Fibroblast of peridontal ligament (primary cell): ENCODE measurements around the gene SKAP1.

ENCODE experiments used
- DNase-seq: peaks from one replicate; pipeline ENCODE4 v3.0.0-alpha.2; 2010; ENCODE audit errors: extremely low read depth

The SKAP1 gene

GRCh38 chr17:48175692-48176470 lies 254.1 kb downstream of the SKAP1 start:
- DNase-seq, result peak; percentile 90

GRCh38 chr17:48174833-48175523 lies 255.0 kb downstream of the SKAP1 start:
- no peak for DNase-seq

- DNase-seq, result no peak
Observed at GRCh38 chr17:48173191-48173984, 256.6 kb downstream of the SKAP1 start.

DNA sequence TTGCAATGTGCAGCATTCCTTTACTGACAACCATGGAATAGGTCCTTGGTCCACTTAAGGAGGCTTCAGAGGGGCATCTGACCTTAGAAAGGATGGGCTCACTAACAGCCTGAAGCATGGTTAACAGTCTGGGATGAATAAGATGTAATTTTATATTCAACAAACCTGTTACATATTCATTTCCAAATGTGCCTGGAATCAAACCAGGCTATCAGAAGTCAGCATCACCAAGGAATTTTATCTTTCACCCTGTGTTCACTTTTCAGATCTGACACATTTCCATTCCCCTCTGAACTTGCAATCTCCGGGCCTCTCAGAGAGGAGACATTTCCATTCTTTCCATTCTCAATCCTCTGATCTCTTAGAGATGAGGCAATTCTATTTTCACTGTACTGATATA lies 260.1 kb downstream of the SKAP1 start:
- no peak for DNase-seq

DNA sequence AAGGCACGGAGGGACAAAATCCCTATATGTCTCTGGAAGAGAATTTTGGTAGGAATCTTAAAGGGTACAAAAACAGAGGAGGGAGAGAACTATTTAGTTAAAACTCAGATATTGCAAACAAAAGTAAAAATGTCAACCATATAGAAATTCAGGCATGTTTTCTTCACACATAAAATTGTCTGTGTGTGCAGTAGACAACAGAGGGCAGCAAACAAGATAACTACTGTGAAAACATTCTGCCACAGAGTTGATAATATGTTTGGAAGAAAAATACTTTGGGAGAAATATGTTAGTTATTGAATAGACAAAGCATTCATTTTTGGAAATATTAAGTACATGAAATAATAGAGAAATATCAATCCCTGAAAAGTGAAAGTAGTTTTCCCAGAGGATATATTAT lies 266.2 kb downstream of the SKAP1 start:
- no peak for DNase-seq

- peak; percentile 7 for DNase-seq
Observed at GRCh38 chr17:48162946-48163506, 267.0 kb downstream of the SKAP1 start.

GRCh38 chr17:48162306-48162934 lies 267.6 kb downstream of the SKAP1 start:
- DNase-seq, result no peak

DNA sequence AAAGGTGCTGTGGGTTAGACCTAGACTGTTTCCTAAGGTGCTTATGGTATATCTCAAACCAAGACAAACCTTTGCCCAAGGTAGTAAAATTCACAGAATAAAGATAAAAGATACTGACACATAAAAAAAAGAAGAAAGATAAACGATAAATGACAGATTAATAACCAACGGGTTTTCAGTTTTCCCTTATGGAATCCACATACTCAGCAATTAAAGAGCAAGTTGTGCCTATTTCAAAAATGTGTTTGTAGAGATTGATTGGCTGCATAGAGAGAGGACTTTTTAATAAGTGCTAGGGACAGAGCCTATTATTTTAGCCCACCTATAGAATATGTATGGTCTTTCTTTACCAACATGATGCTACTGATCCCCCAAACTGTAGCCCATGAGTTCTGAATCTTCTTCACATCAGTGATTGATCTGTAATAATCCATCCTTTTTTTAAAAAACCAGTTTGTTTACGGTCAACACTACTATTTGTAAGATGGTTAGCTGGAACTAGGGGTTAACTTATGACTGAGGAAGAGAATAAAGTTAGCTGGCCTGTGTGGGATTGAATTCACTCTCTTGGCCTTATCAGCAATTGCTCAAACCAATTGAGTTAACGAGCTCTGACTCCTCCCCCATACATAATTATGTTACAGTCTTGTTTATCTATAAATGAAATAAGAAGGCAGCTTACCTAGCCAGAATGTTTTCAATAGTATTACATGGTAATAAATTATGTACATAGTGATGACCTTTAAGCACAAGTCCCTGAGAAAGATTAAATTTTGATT lies 268.7 kb downstream of the SKAP1 start:
- no peak for DNase-seq

DNA sequence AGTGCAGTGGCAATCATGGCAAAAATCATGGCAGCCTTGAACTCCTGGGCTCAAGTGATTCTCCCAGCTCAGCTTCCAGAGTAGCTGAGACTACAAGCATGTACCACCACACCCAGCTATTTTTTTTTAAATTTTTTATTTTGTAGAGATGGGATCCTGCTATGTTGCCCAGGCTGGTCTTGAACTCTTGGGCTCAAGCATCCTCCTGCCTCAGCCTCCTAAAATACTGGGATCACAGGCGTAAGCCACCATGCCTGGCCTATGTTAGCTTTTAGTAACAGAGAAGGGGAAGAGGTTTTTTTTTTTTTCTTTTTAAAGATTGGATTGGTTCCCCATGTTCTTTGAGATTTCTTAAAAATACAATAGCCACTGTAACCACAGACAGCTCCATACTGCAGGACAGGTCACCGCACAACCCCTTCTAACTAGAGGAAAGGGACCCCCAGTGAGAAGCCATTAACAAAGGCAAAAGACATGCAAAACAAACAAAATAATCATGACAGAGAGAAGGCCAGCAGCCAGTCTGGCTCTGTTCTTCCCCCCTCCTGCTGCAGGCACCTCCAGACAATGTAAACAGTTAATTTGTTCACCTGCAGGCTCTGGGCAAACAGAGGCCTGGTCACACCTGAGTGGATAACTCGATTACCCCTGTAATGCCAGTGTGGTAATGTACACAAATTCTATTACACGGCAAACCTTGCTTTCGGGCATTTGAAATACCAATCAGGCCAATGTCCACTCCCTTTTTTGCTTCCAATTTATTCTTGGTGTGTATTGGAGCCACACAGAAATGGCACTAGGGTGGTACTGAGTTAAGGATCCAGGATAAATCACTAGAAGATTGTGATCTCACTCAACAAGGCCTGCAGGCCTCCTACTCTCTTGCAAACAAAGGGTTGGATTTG lies 269.6 kb downstream of the SKAP1 start:
- no peak for DNase-seq

DNA sequence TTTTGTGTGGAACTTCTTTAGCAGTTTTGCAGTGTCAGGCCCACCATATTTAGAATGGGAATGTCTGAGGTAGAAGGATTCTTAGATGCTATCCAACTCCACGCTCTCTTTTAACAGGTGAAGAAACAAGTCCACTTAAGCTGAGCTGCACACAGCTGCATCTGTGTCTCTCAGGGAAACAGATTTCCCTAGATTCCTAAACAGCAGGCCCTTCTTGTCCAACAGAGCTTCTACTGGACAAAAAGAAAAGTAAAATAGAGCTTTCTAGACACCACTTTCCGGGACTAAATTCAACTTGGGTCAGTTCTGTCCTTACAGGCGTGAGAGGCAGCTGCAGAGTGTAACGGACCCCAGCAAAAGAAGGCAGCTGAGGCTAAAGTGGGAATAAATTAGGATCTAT lies 270.8 kb downstream of the SKAP1 start:
- DNase-seq, result no peak

DNA sequence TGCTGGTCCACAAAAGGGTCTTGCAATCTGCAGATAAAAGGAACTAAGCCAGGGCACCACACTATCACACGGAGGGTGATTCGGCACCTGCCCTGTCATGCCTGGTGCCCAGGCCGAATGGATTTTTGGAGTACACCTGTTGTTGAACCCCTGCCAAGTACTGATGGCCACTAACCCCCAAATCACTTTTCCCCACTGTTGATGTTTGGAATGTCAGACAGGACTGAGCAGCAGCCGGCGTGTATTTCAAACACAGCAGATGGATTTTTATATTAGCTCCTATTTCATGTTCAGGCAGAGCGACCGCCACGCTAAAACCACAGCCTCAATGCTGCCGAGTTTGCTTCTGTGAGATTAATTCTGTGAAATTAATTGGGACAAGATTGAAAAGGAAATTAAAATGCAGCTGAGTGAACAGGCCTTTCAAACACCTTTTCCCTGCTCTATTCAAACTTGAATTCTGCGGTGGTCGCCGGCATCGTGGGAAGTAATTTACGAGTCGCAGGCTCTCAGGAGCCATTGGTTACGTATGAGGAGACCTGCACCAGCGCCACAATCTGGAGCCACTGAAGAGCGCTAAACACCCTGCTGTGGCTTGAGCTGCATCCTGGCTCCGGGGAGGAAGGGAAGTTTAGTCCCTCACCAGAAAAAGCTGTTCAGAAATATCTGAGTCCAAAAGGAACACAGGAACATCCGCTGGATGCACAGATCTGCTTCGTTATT lies 274.0 kb downstream of the SKAP1 start:
- DNase-seq, result no peak

DNA sequence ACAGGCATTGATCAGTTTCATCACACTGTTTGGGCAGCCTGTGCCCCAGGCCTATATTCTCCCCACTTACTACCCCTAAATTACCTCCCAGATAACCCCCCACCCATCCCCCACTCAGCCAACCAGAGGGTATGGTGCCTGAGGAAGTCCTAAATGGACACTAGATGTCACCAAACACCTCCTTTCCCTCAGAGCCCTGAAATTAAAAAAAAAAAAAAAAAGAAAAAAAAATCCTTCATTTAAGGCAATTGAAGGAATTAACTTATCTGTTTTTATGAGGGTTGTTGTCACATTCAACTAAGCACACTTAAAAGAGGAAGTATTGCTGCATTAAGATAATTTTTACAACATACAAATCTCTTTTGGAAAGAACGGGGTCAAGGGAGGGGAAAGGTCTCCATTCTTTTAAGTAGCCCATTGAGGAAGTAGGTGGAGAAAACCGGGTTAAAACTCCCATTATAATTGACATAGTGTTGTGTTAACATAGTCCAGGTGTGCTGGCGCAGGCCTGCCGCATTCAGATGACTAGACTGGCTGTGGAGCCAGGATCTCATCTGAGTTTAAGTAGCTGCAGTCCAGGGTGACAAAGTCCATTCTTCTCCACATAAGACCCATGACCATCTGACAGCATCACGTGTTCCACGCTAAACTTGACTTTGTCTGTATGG lies 276.2 kb downstream of the SKAP1 start:
- peak; percentile 68 for DNase-seq

DNA sequence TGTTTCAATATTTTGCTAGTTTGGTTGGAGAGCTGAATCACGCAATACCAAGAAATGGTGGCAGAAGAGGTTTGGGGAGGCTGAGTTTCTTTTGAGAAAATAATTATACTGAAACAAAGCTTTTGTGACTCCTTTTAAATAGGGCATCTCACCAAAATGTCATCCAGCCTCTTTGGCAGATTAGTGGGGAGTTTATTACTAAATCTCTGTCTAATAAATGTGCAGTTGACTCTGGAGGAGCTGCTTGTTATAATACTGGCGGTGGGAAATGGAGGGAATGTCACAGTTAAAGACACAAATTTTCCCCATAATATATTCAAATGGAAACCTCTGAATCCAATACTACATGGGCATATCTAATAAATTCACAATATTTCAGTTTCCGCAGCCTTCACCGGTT lies 277.7 kb downstream of the SKAP1 start:
- DNase-seq, result no peak

- no peak for DNase-seq
Observed at GRCh38 chr17:48151220-48151619, 278.8 kb downstream of the SKAP1 start.

GRCh38 chr17:48150597-48151001 lies 279.4 kb downstream of the SKAP1 start:
- no peak for DNase-seq

DNA sequence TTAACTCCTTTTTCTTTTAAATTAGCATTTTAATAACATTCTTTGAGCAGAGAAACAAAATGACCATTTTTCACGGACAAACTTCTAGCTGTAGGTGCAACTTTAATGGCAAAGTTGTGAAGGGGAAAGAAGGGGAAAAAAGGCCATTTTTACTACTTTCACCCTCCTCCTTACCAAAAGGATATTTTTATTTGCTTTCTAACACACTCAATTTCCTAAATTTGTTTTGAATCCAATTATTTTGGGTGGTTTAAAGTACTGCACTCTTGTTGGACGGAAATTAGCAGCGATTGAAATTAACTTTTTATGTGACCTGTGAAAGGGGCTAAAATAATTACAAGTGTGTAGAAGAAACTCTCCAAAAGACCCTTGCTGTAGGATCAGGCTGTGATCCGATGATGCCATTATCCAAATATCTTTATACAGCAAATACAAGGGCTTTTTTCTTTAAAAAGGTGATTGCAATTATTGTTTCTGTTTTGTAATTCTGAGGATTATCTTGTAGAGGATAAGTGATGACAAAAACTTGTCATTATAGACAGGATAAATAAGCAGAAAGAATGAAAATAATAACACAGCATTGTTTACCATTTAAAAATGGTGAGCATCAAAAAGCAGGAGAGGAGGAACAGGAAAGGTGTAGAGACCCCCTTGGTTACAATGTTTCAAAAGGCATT lies 280.1 kb downstream of the SKAP1 start:
- DNase-seq, result no peak

- no peak for DNase-seq
Observed at GRCh38 chr17:48148854-48149786, 280.9 kb downstream of the SKAP1 start.
